Right forelimb (tissue), 1 donor: ENCODE data around the gene LIN7A.
"Not testable (repeated sequence)": the region's sequence is repeated elsewhere in the genome, so short reads cannot be mapped to it uniquely, and the experiment has no call there.

Experiments used
- DNase-seq: peaks from one replicate; pipeline ENCODE4 v3.0.0-alpha.2; 2018

The LIN7A gene

GRCh38 chr12:80802652-80803400 lies 134.9 kb downstream of the LIN7A start:
- DNase-seq: no peak

GRCh38 chr12:80798281-80798680 lies 139.5 kb downstream of the LIN7A start:
- no peak for DNase-seq

- DNase-seq: no peak
These were observed 143.2 kb downstream of the LIN7A start for GRCh38 chr12:80794551-80794950.

- no peak for DNase-seq
These were observed 144.9 kb downstream of the LIN7A start for GRCh38 chr12:80792861-80793260.

GRCh38 chr12:80791863-80792262 lies 145.9 kb downstream of the LIN7A start:
- no peak for DNase-seq

GRCh38 chr12:80788407-80788806 lies 149.3 kb downstream of the LIN7A start:
- DNase-seq: not testable (repeated sequence)

GRCh38 chr12:80782963-80783470 lies 154.7 kb downstream of the LIN7A start:
- not testable (repeated sequence) for DNase-seq

GRCh38 chr12:80781313-80781712 lies 156.4 kb downstream of the LIN7A start:
- no peak for DNase-seq

GRCh38 chr12:80780746-80781145 lies 157.0 kb downstream of the LIN7A start:
- DNase-seq: no peak

GRCh38 chr12:80778005-80778541 lies 159.7 kb downstream of the LIN7A start:
- no peak for DNase-seq

- DNase-seq: no peak
These were observed 160.1 kb downstream of the LIN7A start for GRCh38 chr12:80777587-80777986.

- DNase-seq: no peak
These were observed 161.0 kb downstream of the LIN7A start for GRCh38 chr12:80776706-80777105.

GRCh38 chr12:80770958-80771357 lies 166.8 kb downstream of the LIN7A start:
- DNase-seq: no peak

- no peak for DNase-seq
These were observed 168.1 kb downstream of the LIN7A start for GRCh38 chr12:80769553-80770140.

GRCh38 chr12:80766897-80767296 lies 170.8 kb downstream of the LIN7A start:
- no peak for DNase-seq

GRCh38 chr12:80766210-80766609 lies 171.5 kb downstream of the LIN7A start:
- DNase-seq: no peak

GRCh38 chr12:80763874-80764273 lies 173.9 kb downstream of the LIN7A start:
- no peak for DNase-seq

- DNase-seq: no peak
These were observed 175.9 kb downstream of the LIN7A start for GRCh38 chr12:80761838-80762237.

GRCh38 chr12:80756875-80757274 lies 180.9 kb downstream of the LIN7A start:
- DNase-seq: no peak

- no peak for DNase-seq
These were observed 183.5 kb downstream of the LIN7A start for GRCh38 chr12:80754274-80754673.

GRCh38 chr12:80752464-80752863 lies 185.3 kb downstream of the LIN7A start:
- DNase-seq: no peak

- no peak for DNase-seq
These were observed 188.3 kb downstream of the LIN7A start for GRCh38 chr12:80749456-80749855.

GRCh38 chr12:80747800-80748199 lies 189.9 kb downstream of the LIN7A start:
- no peak for DNase-seq

GRCh38 chr12:80745851-80746505 lies 191.8 kb downstream of the LIN7A start:
- no peak for DNase-seq
